GM19099 (cell line): ENCODE measurements around the gene DCTN5.

ENCODE experiments used
- POLR2A ChIP-seq: IDR thresholded peaks from 3 replicates; pipeline ENCODE4 v1.6.1; 2011; ENCODE audit warnings: low read depth; ENCODE audit not compliant: insufficient read length; ENCODE audit errors: extremely low read depth

The DCTN5 gene

DNA sequence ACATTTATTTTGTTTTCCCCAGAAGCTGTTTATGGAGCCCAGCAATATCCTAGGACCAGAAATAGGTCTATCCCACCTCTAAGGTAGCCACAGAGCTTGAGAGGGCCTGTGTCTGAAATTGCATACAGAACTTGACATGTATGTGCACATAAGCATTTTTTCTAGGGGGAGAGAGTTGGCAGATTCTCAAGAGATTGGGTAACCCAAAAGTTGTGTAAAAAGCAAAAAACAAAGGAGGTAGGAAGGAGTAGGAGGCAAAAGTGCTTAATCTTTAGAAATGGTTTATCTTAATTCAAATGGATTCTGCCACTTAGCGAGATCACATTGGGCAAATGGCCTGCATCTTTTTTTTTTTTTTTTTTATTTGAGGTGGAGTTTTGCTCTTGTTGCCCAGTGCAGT, 40.9 kb downstream of the DCTN5 start:
- no peak for TF ChIP-seq POLR2A

DNA sequence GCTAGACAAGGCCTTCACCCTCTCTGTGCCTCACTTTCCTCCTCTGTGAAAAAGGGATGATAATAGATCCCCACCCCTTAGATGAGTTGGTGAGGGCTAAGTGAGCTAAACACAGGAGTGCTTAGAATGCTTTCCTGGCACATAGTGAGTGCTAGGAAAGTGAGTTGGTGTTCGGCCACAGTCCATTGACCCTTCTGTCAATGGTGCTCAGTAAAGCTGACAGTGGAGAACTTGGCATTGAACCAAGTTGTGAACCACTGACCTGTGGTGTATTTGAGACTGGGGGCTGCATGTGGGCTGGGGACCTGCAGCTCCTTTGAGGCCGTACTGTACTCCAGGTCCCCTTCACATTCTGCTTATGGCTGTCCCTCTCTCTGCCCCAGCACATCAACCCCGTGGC, 42.2 kb downstream of the DCTN5 start:
- no peak for TF ChIP-seq POLR2A

GRCh38 chr16:23687034-23687808, 46.0 kb downstream of the DCTN5 start:
- TF ChIP-seq POLR2A = no peak

- no peak for TF ChIP-seq POLR2A
These were observed 48.3 kb downstream of the DCTN5 start for GRCh38 chr16:23689442-23690187.

- no peak for TF ChIP-seq POLR2A
These were observed 49.7 kb downstream of the DCTN5 start for GRCh38 chr16:23690771-23691482.

- no peak for TF ChIP-seq POLR2A
These were observed 50.4 kb downstream of the DCTN5 start for GRCh38 chr16:23691483-23692189.

- TF ChIP-seq POLR2A = no peak
These were observed 51.0 kb downstream of the DCTN5 start for GRCh38 chr16:23692190-23692837.

DNA sequence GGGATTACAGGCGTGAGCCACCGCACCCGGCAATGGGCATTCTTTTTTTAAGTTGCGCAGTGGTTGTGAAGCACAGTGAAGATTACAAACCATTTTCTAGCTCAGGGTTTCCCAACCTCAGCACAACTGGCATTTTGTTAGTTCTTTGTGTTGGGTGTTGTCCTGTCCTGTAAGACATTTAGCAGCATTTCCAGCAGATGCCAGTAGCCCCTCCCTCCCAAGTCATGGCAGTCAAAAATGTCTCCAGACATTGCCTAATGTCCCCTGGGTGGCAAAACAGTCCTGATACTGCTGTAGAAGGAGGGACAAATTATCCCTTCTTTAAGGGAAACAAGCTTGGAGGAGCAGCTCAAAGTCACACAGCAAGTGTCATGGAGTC, 53.0 kb downstream of the DCTN5 start:
- no peak for TF ChIP-seq POLR2A

GRCh38 chr16:23694644-23695373, 53.5 kb downstream of the DCTN5 start:
- no peak for TF ChIP-seq POLR2A

DNA sequence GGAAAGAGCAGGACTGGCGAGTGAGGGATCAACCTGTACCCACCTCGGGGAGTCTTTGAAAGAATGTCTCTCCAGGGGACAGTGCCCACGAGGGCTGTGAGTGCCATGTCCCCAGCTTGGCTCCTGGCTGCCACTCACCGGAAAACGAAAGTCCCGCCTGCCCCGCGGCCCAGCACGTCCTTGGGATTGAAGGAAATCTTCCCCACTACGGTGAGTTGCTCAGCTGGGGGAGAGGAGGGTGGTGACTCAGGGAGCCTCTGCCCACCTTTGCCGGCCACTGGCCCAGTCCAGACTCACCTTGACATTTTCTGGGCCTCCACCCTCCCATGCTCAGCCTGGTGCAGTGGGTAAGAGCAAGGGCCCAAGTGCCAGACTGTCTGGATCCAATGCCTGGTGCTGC, 54.5 kb downstream of the DCTN5 start:
- TF ChIP-seq POLR2A = no peak

GRCh38 chr16:23699100-23699499, 57.8 kb downstream of the DCTN5 start:
- peak; percentile 18 for TF ChIP-seq POLR2A

DNA sequence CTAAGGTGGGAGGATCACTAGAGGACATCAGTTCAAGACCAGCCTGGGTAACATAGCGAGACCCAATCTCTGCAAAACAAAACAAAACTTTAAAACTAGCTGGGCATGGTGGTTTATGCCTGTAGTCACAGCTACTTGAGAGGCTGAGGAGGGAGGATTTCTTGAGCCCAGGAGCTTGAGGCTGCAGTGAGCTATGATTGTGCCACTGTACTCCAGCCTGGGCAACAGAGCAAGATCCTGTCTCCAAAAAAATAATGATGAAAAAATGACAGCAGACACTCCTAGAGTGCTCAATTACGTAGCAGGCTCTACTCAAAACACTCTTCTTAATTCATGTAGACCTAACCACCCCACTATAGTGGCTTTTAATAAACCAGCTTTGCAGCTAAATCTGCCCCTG, 58.8 kb downstream of the DCTN5 start:
- TF ChIP-seq POLR2A = no peak

GRCh38 chr16:23700509-23700908, 59.2 kb downstream of the DCTN5 start:
- TF ChIP-seq POLR2A = no peak

- no peak for TF ChIP-seq POLR2A
These were observed 59.8 kb downstream of the DCTN5 start for GRCh38 chr16:23701045-23701444.

DNA sequence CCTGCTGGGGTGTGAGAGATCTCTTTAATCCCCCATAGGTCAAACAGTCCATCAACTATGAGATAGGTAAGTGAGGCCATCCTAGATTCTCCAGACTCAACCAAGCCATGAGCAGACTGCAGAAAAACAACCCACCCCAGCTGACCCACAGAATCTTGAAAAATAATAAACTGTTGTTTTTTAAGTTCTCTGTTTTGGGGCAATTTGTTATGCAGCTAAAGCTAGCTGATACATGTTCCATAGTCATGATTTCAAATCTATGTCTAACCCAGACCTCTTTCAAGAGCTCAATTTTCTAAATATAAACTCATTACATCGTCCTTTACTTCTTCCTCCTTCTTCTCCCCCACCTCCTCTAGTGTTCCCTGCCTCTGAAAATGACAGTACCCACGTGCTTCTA, 61.7 kb downstream of the DCTN5 start:
- no peak for TF ChIP-seq POLR2A
